Activated CD8-positive, alpha-beta memory T cell treated with anti-CD3 and anti-CD28 coated beads, Interleukin-2, amount 10 ng/mL, durations not matched to agents 7 days and 5 days (primary cell): ENCODE data around the gene PRAMEF18. TPM values are rescaled to one million over a fixed set of nuclear protein-coding genes. Genes with fewer than 3 reads are reported as not detected.
A peak's percentile ranks its signal among the peaks of the same experiment; 100 is the strongest.
"Not testable (repeated sequence)": the region's sequence is repeated elsewhere in the genome, so short reads cannot be mapped to it uniquely, and the experiment has no call there.

Experiments
- ATAC-seq: fragments of 150-1000 bp; cut with Tn5 transposase; one replicate; pipeline ENCODE4 v1.10.0; 2021; ENCODE audit warnings: moderate library complexity
- CTCF ChIA-PET: fragments of 350-600 bp; sonication (Branson Sonifier 250); formaldehyde crosslinking; loops from one replicate; lab custom pipeline; 2021; ENCODE audit warnings: antibody characterized with exemption; lab: Charles Lee
- DNase-seq: peaks from one replicate; pipeline ENCODE4 v3.0.0-alpha.2; 2020
- H3K27ac Mint-ChIP-seq: one replicate; pipeline ENCODE4 v1.8.0; 2021; ENCODE audit warnings: mild to moderate bottlenecking, mixed read lengths
- H3K27me3 Mint-ChIP-seq: one replicate; pipeline ENCODE4 v1.8.0; 2021; ENCODE audit warnings: mixed read lengths
- H3K36me3 Mint-ChIP-seq: one replicate; pipeline ENCODE4 v1.8.0; 2021; ENCODE audit warnings: mild to moderate bottlenecking, mixed read lengths
- H3K4me1 Mint-ChIP-seq: one replicate; pipeline ENCODE4 v1.8.0; 2021; ENCODE audit warnings: mixed read lengths
- H3K4me3 Mint-ChIP-seq: one replicate; pipeline ENCODE4 v1.8.0; 2021; ENCODE audit warnings: mild to moderate bottlenecking, moderate library complexity, mixed read lengths
- H3K9me3 Mint-ChIP-seq: one replicate; pipeline ENCODE4 v1.8.0; 2022; ENCODE audit warnings: low read depth, mixed read lengths
- total RNA-seq, 2 experiments: library from RNA; stranded (reverse); gene quantifications; one replicate each; pipeline ENCODE4 v1.2.3, GENCODE V29; 2021

PRAMEF18 gene, protein sequence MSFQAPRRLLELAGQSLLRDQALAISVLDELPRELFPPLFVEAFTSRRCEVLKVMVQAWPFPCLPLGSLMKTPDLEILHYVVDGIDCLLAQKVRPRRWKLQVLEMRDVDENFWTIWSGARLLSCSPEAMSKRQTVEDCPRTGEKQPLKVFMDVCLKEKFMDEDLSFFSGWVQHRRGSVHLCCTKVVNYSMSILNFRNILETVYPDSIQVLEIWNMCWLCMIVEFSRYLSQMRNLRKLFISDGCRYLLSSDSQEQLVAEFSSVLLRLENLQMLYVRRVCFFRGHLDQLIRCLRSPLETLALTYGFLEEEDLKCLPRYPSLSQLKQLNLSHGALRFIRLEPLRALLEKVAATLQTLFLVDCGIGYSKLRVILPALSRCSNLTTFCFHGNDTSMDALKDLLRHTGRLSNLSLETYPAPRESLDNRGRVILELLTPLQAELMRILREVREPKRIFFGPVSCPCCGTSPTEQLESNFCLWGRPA
- total RNA-seq: not detected

DNA sequence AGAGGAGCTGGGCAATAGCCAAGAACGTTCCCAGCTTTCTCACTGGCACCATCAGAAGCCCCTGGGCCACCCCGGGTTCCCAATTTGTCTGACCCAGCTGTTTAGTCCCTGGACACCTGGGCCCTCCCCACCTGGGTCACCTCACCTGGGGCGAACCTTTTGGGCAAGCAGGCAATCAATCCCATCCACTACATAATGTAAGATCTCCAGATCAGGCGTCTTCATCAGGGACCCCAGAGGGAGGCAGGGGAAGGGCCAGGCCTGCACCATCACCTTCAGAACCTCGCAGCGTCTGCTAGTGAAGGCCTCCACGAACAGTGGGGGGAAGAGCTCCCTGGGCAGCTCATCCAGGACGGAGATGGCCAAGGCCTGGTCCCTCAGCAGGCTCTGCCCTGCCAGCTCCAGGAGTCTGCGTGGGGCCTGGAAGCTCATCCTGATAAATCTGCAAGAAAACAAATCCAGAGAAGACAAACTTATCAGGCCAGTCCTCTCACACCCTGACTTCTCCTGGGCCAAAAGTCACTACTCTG is at the start of gene PRAMEF18:
TSS of gene PRAMEF18 (minus strand) at position 480 of the 530 bp plus-strand sequence. CDS start at position 432, 48 bp downstream.
- H3K9me3 Mint-ChIP-seq, H3K36me3 Mint-ChIP-seq, H3K4me1 Mint-ChIP-seq, ATAC-seq, H3K4me3 Mint-ChIP-seq, CTCF ChIA-PET, H3K27ac Mint-ChIP-seq, H3K27me3 Mint-ChIP-seq: not testable (repeated sequence)
- peak; percentile 23 for DNase-seq

DNA sequence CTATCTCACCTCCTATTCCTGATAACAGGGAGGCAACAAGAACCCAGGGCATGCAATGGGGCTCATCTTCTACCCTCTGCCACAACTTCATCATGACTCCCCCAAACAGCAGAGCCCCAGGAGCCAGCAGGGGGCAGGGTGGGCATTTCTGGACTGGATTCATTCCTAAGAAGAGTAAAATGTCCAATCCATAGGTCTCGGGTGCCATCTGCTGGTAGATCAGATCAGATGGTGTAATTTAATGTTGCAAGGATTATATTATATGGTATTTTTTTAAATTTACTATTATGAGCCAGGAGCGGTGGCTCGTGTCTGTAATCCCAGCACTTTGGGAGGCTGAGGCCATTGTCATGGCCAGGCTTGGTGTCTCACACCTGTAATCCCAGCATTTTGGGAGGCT is 39.2 kb upstream of the PRAMEF18 start:
- H3K4me1 Mint-ChIP-seq, H3K9me3 Mint-ChIP-seq, CTCF ChIA-PET, H3K27me3 Mint-ChIP-seq, DNase-seq, H3K36me3 Mint-ChIP-seq, H3K27ac Mint-ChIP-seq, ATAC-seq, H3K4me3 Mint-ChIP-seq: not testable (repeated sequence)

DNA sequence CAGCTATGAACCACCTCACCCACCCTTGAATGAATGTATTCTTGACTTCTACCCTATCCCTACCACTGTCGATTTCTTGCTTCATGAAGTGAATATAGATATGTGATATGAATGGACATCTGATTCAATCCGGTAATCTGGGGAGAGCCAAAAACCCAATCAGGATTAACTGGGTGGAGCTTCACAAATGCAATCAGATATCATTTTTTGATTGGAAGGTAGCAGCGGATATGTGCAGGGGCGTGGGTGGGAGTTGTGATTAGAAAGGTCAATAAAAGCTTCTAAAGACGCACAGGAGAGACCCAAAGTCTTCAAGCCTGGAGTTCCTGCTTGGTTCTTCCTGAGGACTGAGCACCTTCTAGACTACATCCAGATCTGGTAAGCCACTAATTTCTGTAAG is 27.9 kb upstream of the PRAMEF18 start, which contains the start of gene PRAMEF5:
TSS of gene PRAMEF5 (plus strand) at position 301 of the 400 bp plus-strand sequence. CDS start 5,071 bp downstream, outside the sequence.
- ATAC-seq: not testable (repeated sequence)

DNA sequence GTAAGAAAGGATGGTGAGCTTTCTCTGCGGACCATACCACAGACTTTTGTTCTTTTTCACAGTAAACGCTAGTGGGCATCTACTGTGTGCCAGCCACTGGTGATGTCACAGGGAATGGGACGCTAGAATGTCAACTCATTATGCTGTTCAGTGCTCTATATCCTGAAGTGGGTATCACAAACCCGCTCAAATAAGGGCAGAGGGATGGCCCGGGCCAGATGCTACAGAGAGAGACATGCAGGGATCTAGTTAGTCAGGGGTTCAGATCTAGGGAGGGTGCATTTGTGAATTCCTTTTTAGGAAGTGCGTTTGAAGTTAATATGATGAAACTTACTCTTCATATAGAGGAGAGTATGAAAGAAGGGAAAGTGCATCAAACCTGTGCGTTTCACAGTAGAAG is 21.2 kb upstream of the PRAMEF18 start:
- H3K9me3 Mint-ChIP-seq, H3K27ac Mint-ChIP-seq, ATAC-seq, H3K4me1 Mint-ChIP-seq, DNase-seq, H3K4me3 Mint-ChIP-seq, CTCF ChIA-PET, H3K36me3 Mint-ChIP-seq, H3K27me3 Mint-ChIP-seq: not testable (repeated sequence)

More for the DNA sequence above, 27.9 kb upstream of the PRAMEF18 start, which contains the start of gene PRAMEF5:
- H3K27me3 Mint-ChIP-seq, CTCF ChIA-PET, DNase-seq, H3K27ac Mint-ChIP-seq, H3K4me1 Mint-ChIP-seq, H3K4me3 Mint-ChIP-seq, H3K9me3 Mint-ChIP-seq, H3K36me3 Mint-ChIP-seq: not testable (repeated sequence)

DNA sequence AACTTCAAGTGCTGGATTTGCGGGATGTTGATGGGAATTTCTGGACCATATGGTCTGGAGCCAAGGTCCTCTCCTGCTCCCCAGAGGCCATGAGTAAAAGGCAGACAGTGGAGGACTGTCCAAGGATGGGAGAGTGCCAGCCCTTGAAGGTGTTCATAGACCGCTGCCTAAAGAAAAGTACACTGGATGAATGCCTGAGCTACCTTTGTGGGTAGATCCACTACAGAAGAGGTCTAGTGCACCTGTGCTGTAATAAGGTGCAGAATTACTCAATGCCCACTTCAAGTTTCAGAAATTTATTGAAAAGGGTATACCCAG is 20.6 kb upstream of the PRAMEF18 start:
- H3K36me3 Mint-ChIP-seq, H3K27ac Mint-ChIP-seq, DNase-seq, ATAC-seq, H3K9me3 Mint-ChIP-seq, H3K4me3 Mint-ChIP-seq, H3K4me1 Mint-ChIP-seq, CTCF ChIA-PET, H3K27me3 Mint-ChIP-seq: not testable (repeated sequence)

DNA sequence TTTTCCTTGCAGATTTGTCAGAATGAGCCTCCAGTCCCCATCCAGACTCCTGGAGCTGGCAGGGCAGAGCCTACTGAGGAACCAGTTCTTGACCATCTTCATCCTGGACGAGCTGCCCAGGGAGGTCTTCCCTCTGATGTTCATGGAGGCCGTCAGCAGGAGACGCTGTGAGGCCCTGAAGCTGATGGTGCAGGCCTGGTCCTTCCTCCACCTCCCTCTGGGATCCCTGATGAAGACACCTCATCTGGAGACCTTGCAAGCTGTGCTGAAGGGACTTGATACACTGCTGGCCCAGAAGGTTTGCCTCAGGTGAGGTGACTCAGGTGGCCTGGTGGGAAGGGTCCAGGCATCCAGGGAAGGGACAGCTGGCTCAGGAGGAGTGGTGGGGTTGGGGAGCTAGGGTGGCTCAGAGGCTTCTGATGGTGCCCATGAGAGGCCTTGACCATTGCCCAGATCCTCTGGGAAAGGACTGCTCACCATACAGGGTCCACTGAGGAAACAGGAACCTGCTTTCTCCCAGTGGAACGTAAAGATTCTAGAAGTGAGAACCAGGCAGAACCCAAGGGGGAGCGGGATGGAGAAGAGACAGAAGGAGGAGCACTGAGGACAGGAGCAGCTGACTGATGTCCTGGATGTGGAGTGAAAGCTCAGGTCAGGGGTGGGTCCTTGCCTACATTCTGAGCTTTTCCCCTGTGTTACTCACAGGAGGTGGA is 20.0 kb upstream of the PRAMEF18 start:
- H3K27me3 Mint-ChIP-seq, H3K4me3 Mint-ChIP-seq, H3K27ac Mint-ChIP-seq, H3K9me3 Mint-ChIP-seq, CTCF ChIA-PET, ATAC-seq, H3K36me3 Mint-ChIP-seq, H3K4me1 Mint-ChIP-seq, DNase-seq: not testable (repeated sequence)

DNA sequence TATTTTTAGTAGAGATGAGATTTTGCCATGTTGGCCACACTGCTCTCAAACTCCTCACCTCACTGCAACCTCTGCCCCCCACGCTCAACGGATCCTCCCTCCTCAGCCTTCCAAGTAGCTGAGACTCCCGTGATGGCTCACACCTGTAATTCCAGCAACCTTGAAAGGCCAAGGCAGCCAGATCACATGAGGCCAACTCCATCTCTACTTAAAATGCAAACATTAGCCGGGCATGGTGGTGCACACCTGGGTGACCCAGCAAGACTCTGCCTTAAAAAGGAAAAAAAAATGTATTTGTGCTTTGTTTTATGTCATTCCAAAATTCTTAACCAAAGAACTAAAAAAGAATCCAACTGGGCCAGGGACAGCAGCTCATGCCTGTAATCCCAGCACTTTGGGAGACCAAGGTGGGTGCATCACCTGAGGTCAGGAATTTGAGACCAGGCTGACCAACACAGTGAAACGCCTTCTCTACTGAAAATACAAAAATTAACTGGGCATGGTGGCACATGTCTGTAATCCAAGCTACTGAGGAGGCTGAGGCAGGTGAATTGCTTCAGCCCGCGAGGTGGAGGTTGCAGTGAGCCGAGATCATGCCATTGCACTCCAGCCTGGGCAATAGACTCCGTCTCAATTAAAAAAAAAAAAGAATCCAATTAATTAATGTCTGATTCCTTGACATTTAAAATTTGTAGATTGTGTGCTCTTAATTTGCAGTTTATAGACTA is 17.7 kb upstream of the PRAMEF18 start:
- CTCF ChIA-PET, H3K27ac Mint-ChIP-seq, DNase-seq, ATAC-seq, H3K4me3 Mint-ChIP-seq, H3K27me3 Mint-ChIP-seq, H3K4me1 Mint-ChIP-seq, H3K9me3 Mint-ChIP-seq, H3K36me3 Mint-ChIP-seq: not testable (repeated sequence)

DNA sequence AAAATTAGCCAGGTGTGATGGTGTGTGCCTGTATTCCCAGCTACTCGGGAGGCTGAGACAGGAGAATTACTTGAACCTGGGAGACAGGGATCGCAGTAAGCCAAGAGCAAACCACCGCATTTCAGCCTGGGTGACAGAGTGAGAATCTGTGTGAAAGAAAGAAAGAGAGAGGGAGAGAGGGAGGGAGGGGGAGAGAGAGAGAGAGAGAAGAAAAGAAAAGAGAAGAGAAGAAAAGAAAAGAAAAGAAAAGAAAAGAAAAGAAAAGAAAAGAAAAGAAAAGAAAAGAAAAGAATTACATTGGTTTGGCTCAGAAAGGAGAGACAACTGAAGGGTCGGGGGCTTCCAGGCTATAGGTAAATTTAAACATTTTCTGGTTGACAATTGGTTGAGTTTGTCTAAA is 13.7 kb upstream of the PRAMEF18 start:
- H3K9me3 Mint-ChIP-seq, H3K4me1 Mint-ChIP-seq, H3K36me3 Mint-ChIP-seq, H3K27me3 Mint-ChIP-seq, CTCF ChIA-PET, H3K4me3 Mint-ChIP-seq, ATAC-seq, H3K27ac Mint-ChIP-seq, DNase-seq: not testable (repeated sequence)

DNA sequence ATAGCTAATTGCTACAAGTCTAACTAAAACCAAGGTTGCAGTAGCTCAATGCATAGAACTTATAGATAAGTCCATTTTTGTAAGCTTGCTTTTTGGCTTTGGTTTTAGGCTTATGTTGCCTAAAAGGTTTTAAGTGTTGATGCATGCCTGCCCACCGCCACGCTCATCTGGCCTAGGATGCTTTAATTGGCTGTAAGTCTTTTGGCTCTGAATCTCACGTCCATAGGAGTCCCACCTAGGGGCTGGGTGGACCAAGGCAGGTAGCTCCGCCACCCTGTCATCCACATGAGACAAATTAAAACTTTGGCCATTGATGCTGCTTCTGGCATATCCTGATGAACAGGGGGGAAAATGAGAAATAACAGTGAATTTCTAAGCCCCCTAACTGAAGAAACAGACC is 11.6 kb upstream of the PRAMEF18 start:
- not testable (repeated sequence) for H3K4me3 Mint-ChIP-seq, ATAC-seq, DNase-seq, H3K36me3 Mint-ChIP-seq, H3K27me3 Mint-ChIP-seq, H3K9me3 Mint-ChIP-seq, H3K4me1 Mint-ChIP-seq, H3K27ac Mint-ChIP-seq
- CTCF ChIA-PET: interaction anchor here (0.6 kb wide), 1 partner anchor 10 kb away, joined by 4 read pairs; no protein-coding TSS in a partner anchor

DNA sequence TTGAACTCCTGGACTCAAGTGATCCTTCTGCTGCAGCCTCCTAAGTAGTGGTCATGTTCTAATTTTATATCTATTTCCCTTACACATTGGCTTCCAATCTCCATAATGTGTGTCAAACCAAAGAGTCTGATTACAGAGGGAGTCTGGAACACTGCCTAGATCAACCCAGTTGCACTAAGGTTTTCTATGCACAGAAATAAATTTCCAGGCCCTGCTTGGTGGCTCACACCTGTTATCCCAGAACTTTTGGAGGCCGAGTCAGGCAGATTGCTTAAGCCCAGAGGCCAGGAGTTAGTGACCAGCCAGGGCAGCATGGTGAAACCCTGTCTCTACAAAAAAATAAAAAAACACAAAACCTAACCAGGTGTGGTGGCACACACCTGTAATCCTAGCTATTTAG is 8.1 kb upstream of the PRAMEF18 start:
- CTCF ChIA-PET, DNase-seq, H3K4me3 Mint-ChIP-seq, ATAC-seq, H3K27me3 Mint-ChIP-seq, H3K4me1 Mint-ChIP-seq, H3K36me3 Mint-ChIP-seq, H3K9me3 Mint-ChIP-seq, H3K27ac Mint-ChIP-seq: not testable (repeated sequence)

DNA sequence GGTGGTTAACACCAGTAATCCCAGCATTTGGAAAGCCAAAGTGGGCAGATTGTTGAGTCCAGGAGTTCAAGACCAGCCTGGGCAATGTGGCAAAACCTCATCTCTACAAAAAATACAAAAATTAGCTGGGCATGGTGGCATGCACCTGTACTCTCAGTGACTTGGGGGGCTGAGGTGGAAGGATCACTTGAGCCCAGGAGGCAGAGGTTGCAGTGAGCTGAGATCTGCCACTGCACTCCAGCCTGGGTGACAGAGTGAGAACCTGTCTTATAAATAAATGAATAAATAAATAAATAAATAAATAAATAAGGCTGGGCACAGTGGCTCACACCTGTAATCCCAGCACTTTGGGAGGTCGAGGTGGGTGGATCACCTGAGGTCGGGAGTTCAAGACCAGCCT is 6.1 kb upstream of the PRAMEF18 start:
- H3K36me3 Mint-ChIP-seq, H3K27ac Mint-ChIP-seq, ATAC-seq, H3K27me3 Mint-ChIP-seq, CTCF ChIA-PET, DNase-seq, H3K4me3 Mint-ChIP-seq, H3K9me3 Mint-ChIP-seq, H3K4me1 Mint-ChIP-seq: not testable (repeated sequence)

DNA sequence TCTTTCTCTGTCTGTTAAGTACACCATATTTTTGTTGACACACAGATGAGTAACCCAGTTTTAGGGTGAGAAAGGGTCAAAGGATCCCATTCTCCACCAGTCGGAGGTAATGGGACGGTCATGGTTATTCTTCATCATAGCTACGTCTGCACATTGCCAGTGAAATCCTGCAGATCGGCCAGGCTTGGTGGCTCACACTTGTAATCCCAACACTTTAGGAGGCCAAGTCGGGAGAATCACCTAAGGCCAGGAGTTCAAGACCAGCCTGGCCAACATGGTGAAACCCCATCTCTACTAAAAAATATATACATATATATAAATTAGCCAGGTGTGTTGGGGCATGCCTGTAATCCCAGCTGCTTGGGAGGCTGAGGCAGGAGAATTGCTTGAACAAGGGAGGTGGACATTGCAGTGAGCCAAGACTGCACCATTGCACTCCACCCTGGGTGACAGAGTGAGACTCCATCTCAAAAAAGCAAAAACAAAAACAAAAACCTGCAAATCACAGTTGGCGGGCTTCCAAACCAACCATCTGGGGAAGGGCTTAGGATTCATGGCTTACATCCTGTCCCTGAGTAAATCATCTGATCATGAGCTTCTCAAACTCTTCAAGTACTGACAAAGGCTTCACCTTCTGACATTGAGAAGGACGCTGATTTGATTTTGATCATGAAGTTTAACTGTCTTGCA is 5.3 kb upstream of the PRAMEF18 start:
- CTCF ChIA-PET, H3K36me3 Mint-ChIP-seq, H3K27ac Mint-ChIP-seq, H3K27me3 Mint-ChIP-seq, H3K4me1 Mint-ChIP-seq, ATAC-seq, H3K9me3 Mint-ChIP-seq, DNase-seq, H3K4me3 Mint-ChIP-seq: not testable (repeated sequence)

DNA sequence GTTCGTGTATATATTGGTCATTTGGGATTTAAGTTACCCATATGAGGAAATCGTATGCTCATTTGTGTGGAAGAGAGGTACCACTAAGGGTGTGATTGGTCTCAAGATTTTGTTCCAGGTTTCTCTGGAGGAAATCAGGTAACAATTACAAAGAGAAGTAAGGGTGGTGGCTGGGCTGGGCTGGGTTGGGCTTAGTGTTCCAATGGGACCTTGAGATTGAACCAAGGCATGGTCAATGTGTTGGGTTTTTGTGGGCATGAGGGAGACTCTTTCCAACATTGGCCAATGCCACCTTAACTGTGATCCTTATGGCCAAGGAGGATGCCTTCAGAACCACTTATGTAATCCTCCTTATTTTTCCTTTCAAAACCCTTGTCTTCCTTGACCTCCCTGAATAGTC is 4.6 kb upstream of the PRAMEF18 start:
- H3K27me3 Mint-ChIP-seq, ATAC-seq, H3K9me3 Mint-ChIP-seq, CTCF ChIA-PET, H3K27ac Mint-ChIP-seq, H3K4me3 Mint-ChIP-seq, DNase-seq, H3K4me1 Mint-ChIP-seq, H3K36me3 Mint-ChIP-seq: not testable (repeated sequence)
